GM19467 (cell line): ENCODE results near the gene FGF14.

Experiments used
- ATAC-seq: cut with Tn5 transposase; IDR thresholded peaks from one replicate; pipeline ENCODE4 v1.9.1; 2021; ENCODE audit warnings: mild to moderate bottlenecking, moderate library complexity; ENCODE audit not compliant: unreplicated experiment

FGF14 gene

DNA sequence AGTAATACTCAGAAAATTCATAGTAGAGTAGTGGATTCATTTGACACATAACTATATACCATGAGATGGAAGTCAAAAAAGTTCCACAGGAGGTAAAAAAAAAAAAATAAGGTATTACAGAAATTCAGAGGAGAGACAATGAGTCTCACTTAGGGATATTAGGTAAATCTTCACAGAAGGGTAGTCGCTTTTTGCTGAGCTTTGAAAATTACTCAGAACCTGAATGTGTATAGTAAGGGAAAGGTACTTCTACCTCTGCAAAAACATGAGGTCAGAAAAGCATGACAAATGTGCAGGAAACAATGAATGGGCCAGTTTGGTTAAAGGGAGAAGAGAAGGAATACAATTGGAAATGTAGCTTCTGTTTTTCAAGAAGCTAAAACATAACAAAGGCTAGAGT, 698.8 kb downstream of the FGF14 start:
- no peak for ATAC-seq

GRCh38 chr13:101700598-101700997, 701.2 kb downstream of the FGF14 start:
- no peak for ATAC-seq

DNA sequence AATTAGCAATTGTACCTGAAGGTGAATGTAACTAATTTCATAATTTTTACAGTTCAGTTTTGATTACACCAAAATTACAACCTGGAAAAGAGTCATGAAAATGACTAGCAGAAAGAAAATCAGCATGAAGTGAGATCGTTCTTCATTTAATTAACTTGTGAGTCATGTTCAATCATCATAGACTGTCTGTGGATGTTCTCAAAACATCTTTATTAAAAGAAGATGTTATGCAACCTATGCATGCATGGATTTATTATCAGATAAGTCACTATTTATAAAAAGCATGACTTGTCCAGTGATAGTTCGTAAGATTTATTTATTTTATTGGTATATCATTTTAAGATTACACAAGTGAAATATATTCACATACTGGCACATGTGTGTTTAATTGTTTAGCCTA, 703.4 kb downstream of the FGF14 start:
- no peak for ATAC-seq

GRCh38 chr13:101697745-101698144, 704.1 kb downstream of the FGF14 start:
- ATAC-seq, result no peak

GRCh38 chr13:101695870-101696516, 705.9 kb downstream of the FGF14 start:
- ATAC-seq, result no peak

DNA sequence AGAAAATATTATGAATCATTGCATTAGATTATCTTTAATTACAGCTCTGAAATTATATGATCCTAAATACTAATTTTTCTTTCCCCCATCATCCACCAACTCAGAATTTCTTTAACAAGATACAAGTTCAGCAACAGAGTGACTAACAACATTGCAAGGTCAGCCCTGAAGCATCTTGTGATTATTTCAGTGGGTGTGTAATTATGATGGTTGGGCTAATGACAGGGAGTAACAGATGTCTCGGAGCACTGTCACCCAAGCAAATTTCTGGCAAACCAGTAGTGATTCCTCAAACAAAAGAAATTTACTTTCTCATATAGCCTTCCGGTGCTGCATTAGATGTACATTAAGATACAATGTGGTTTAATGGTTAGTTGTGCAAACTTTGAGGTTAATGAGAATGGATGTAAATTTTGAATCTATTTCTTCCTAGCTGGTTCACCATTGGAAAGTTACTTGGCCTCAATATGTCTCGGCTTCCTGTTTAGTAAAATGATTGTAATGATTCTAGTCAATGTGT, 710.4 kb downstream of the FGF14 start:
- no peak for ATAC-seq

- no peak for ATAC-seq
Observed at GRCh38 chr13:101690871-101691270, 711.0 kb downstream of the FGF14 start.

- ATAC-seq, result no peak
Observed at GRCh38 chr13:101686003-101686402, 715.8 kb downstream of the FGF14 start.

DNA sequence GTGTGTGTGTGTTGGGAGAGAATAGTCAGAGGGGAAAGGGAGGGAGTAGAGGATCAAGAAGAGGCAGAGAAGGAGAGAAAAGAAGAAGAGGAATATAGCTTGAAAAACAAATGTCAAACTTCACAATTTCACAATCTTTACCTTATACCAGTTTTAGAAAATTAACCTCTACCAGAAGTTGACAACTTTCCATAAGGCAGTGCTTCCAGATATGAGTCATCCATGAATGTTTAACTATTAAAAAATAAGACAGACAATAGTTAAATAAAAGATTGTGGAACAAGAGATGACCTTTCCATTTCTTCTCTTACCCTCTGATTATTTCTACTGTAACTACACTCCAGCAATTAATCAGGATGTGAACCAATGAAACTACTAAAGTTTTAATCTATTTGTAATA, 720.0 kb downstream of the FGF14 start:
- no peak for ATAC-seq

DNA sequence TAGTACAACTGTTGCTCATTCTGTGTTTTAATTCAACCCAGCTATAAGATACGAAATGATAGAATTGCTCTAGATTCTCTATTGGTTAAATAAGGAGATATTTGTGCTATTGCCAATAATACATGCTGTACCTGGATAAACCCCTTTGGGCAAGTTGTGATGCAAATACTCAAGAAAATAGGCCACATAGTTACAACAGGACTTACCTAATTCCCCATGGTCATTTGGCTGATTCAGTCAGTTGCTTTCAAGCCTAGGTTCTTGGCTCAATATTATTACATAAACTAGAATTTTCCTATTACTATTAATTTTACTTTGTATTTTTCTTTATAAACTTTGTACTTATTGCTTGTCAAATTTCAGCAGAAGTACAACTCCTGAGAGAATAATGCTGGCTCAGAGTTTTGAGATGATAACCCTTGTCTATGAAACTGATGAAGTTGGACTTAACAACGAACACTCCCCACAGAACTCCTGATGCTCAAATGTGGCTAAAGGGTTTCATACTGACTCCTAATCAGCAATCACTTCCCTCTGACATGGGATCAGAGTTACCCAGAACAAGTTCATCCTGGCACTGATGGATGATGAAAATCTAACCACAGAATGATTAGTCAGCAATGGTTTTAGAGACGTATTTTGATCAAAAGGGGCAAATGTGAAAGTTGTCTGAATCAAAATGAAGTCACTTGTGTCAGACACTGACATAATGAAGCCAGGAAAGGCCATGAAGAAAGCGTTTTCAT, 728.3 kb downstream of the FGF14 start:
- no peak for ATAC-seq

- no peak for ATAC-seq
Observed at GRCh38 chr13:101661839-101662238, 740.0 kb downstream of the FGF14 start.
